HepG2 (cell line): ENCODE results near the gene CIBAR2.

ENCODE experiments used
- AGO2 ChIP-seq: fragments of 200-400 bp; formaldehyde crosslinking; optimal IDR thresholded peaks from 2 replicates; pipeline ENCODE3; 2017; ENCODE audit warnings: mild to moderate bottlenecking, low read depth, low read length, moderate library complexity
- BRCA1 ChIP-seq: sonication (generic); formaldehyde crosslinking; IDR thresholded peaks from 2 replicates; pipeline ENCODE4 v1.4.0; 2020; ENCODE audit warnings: missing genetic modification reagents
- CTCF ChIP-seq: sonication (generic); formaldehyde crosslinking; IDR thresholded peaks from 2 replicates; pipeline ENCODE4 v1.5.0; 2020; ENCODE audit warnings: mild to moderate bottlenecking, missing genetic modification reagents, moderate library complexity
- FOXK2 ChIP-seq: fragments of 450-650 bp; IDR thresholded peaks from 2 replicates; pipeline ENCODE4 v1.6.1; 2016
- PRDM15 ChIP-seq: sonication (generic); formaldehyde crosslinking; IDR thresholded peaks from 2 replicates; pipeline ENCODE4 v1.4.0; 2020; ENCODE audit warnings: missing genetic modification reagents
- RAD21 ChIP-seq: fragments of 450-650 bp; formaldehyde crosslinking; IDR thresholded peaks from 2 replicates; pipeline ENCODE4 v1.5.0; 2020; ENCODE audit warnings: mild to moderate bottlenecking
- SMAD3 ChIP-seq: sonication (generic); formaldehyde crosslinking; IDR thresholded peaks from 2 replicates; pipeline ENCODE4 v1.4.0; 2020; ENCODE audit warnings: missing genetic modification reagents
- STAT6 ChIP-seq: sonication (generic); formaldehyde crosslinking; IDR thresholded peaks from 2 replicates; pipeline ENCODE4 v1.4.0; 2020; ENCODE audit warnings: missing genetic modification reagents, mild to moderate bottlenecking, borderline replicate concordance
- TAF1 ChIP-seq: sonication (generic); formaldehyde crosslinking; IDR thresholded peaks from 2 replicates; pipeline ENCODE4 v1.4.0; 2020; ENCODE audit warnings: missing genetic modification reagents
- USF2 ChIP-seq, 2 experiments: sonication (generic) in 1 of 2; formaldehyde crosslinking in 1 of 2; IDR thresholded peaks; 2 replicates each; pipeline versions ENCODE4 v1.5.1 to v1.6.1; 2011 to 2020; ENCODE audit warnings: borderline replicate concordance in 1 of 2, low read depth in 1 of 2, low read length in 1 of 2, mild to moderate bottlenecking in 1 of 2, missing genetic modification reagents in 1 of 2, moderate library complexity in 1 of 2
- ZNF639 ChIP-seq: conservative IDR thresholded peaks from 2 replicates; pipeline ENCODE4 v1.6.1; 2018; ENCODE audit warnings: missing genetic modification reagents

GRCh38 chr16:85114909-85115567 is 2.8 kb upstream of the CIBAR2 start:
- TF ChIP-seq TAF1 (CRISPR knock-in tag) (no peak), RAD21 (CRISPR knock-in tag) (peak; percentile 99), STAT6 (CRISPR knock-in tag) (no peak), SMAD3 (CRISPR knock-in tag) (peak; percentile 73; the same call in 1 of the 2 replicates), PRDM15 (CRISPR knock-in tag) (no peak), ZNF639 (CRISPR knock-in tag) (no peak), AGO2 (no peak), BRCA1 (CRISPR knock-in tag) (no peak), USF2 (IDR thresholded peaks at IDR 0.05; ENCODE audit: low read depth, low read length) (no peak), USF2 (CRISPR knock-in tag; IDR thresholded peaks at IDR 0.05; ENCODE audit: borderline replicate concordance) (no peak), CTCF (CRISPR knock-in tag) (peak; percentile 99), FOXK2 (no peak)
